ENCODE results near the gene NRG4.

DNA sequence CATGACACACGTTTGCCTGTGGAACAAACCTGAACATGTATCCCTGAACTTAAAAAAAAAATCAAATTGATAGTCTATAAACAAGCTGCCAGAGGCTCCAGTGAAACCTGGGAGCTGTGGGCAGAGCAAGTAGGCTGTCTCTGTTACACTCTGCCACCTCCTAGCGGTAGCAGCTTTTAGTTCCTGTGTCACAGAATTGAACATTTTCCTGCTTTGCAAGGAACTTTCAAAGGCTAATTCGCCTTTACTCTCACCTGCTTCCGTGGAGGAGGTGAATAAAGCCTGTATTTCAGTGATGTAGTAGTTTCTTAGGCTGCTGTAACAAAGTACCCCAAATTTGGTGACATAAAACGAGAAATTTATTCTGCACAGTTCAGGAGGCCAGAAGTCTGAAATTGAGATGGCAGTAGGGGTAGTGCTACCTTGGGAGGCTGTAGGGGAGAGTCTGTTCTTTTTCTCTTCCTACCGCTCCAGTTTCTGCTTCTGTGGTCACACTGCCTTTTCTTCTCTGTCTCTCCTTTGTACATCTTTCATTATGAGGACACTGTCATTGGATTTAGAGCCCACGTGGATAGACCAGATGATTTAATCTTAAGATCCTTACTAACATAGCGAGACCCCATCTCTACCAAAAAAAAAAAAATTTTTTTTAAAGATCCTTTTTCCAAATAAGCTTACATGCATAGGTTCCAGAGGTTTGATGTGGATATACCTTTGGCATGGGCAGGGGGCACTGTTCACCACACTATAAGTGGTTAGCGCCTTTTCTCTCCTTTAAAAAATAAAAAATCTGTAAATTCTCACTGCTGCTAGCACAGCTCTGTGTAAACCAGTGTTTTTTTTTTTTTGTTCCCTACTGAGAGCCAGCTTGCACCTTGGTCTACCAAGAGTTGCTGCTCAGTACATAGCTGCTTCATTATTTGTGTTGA is 83.3 kb downstream of the NRG4 start:
- TF ChIP-seq NFE2L1 (tag; IDR thresholded peaks at IDR 0.05; ENCODE audit: borderline replicate concordance, low read depth) (no peak), ZNF140 (CRISPR knock-in tag; IDR thresholded peaks at IDR 0.05) (no peak)
